ENCODE data around the gene ITPR3.
A peak's percentile ranks its signal among the peaks of the same experiment; 100 is the strongest.

The ITPR3 gene

GRCh38 chr6:33723371-33724085, 102.4 kb downstream of the ITPR3 start:
- DNase-seq: no peak

- DNase-seq: no peak
Measured at GRCh38 chr6:33724102-33725023, 103.2 kb downstream of the ITPR3 start.

GRCh38 chr6:33725222-33725621, 104.1 kb downstream of the ITPR3 start:
- DNase-seq: no peak

GRCh38 chr6:33725891-33726673, 105.0 kb downstream of the ITPR3 start:
- no peak for DNase-seq

- no peak for DNase-seq
Measured at GRCh38 chr6:33726696-33727095, 105.6 kb downstream of the ITPR3 start.

- no peak for DNase-seq
Measured at GRCh38 chr6:33727126-33727525, 106.0 kb downstream of the ITPR3 start.

DNA sequence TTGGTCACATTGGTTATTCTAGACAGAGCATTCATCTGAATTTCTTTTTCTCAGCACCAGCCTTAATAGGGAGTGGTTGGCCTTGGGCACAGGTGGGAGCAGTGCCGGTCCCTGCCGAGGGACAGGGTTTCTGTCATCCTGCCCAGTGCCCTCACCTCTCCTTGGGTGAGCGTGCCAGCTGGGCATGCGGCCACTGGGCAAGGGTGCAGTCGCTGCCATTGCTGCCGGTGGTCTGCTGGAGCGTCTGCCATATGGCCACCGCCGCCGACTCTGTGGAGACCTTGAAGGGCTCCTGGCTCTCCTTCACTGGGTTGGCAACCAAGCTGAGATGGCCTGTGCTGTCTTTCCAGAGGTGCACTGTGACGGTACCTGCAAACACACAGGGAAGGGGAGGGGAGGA, 106.8 kb downstream of the ITPR3 start:
- DNase-seq: no peak

- DNase-seq: no peak
Measured at GRCh38 chr6:33728438-33728837, 107.3 kb downstream of the ITPR3 start.

GRCh38 chr6:33729059-33729458, 107.9 kb downstream of the ITPR3 start:
- DNase-seq: no peak

DNA sequence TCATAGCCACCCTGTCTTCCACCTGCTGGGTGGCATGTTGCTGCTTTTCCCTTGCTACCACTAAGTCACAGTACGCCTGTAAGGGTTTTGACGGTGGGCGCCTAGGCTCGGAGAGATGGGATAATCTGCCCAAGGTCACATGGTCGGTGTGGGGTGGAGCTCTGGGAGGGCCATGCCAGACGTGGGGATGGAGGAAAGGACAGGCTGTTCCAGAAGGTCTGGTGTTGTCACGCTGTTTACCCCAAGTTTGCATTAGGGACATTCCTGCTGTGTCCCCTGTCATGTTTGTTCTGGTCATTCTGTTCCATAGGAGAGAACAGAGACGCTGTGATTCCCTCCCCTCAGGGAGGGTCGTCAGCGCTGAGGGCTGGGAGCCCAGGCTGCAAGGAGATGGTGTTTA, 109.5 kb downstream of the ITPR3 start:
- no peak for DNase-seq

DNA sequence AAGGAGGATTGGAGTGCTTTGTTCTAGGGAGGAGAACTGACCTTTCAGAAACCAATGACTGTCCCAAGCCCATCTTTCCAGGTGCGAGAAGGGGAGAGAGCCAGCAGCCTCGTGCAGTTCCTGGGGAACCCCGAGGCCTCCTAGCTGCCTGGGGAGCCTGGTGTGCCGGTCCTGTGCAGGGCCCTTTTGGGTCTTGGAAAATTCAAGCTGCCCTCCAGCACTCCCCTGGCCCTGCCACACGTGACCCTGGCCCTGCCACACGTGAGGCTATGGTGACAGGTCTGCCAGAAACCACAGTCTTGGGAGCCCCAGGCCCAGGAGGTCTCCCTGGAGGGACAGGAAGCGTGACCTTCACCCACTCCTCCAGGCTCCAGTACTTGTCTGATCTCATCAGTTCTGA, 109.9 kb downstream of the ITPR3 start:
- DNase-seq: no peak

GRCh38 chr6:33731751-33732282, 110.7 kb downstream of the ITPR3 start:
- DNase-seq: no peak

DNA sequence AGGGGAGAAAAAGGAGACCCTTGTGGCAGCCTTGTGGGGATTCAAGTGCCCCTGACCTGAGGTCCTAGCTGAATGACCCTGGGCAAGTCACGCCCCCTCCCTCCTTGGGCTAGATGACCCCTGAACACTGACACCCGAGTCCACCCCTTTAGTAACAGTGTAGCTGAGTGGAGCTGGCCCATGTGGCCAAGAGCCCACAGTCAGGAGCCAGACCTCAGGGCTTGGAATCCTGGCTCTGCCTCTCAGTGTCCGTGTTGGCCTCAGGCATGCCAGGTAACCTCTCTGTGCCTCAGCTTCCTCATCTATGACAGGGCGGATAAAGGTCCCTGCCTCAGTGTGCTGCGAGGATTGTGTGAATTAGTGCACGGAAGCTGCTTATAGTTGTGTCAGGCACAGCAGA, 111.3 kb downstream of the ITPR3 start:
- DNase-seq: no peak

- no peak for DNase-seq
Measured at GRCh38 chr6:33732817-33733708, 111.9 kb downstream of the ITPR3 start.

DNA sequence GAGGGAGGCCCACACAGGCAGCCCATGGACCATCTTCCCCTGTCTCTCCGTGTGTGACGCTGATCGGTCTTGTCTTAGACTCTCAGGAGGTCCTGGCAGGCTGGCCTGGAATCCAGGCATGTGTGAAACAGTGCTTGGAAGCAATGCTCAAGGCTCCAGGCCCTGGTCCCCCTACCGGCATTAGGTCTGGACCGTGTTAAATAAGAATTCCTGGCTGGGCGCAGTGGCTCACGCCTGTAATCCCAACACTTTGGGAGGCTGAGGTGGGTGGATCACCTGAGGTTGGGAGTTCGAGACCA, 112.5 kb downstream of the ITPR3 start:
- DNase-seq: no peak

DNA sequence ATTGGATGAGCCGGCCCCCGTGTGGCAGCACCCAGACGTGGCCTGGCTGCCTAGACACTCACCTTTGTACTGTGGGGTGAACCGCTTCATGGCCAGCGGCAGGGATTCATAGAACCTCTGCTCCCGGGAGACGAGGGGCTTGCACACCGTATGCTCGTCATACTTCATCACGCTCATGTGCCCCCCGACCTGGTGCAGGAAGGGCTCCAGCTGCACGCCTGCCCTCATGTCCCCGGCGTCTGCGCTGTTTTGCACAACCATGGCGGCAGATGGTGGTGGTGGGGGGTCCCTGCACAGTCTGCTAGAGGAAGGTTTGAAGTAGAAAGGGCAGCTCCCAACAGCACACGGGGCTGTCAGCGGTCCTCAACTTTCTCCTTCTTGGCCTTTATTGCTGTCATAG, 114.1 kb downstream of the ITPR3 start:
- DNase-seq: no peak

GRCh38 chr6:33737267-33738026, 116.3 kb downstream of the ITPR3 start:
- no peak for DNase-seq

GRCh38 chr6:33738153-33738552, 117.0 kb downstream of the ITPR3 start:
- no peak for DNase-seq

- no peak for DNase-seq
Measured at GRCh38 chr6:33738879-33739278, 117.8 kb downstream of the ITPR3 start.

GRCh38 chr6:33739571-33739970, 118.4 kb downstream of the ITPR3 start:
- DNase-seq: peak; percentile 28

DNA sequence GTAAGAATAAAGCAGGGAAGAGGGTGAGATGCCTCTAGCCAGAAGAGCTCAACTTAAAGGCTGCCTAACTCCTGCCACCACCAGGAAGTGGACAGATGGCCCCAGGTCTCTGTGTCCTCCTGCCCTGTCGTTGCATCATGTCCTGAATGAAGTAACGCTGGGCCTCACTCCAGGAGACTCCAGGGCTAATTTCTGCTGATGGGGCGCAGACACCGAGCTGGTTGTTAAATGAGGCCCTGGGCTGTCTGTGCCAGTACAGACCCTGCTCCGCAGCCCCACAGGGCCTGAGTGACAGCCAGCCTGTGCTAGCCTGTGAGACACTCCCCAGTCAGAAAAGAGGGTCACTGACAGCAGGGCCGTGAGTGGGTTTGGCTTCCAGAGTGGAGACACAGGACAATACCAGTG, 119.1 kb downstream of the ITPR3 start:
- DNase-seq: peak; percentile 43

DNA sequence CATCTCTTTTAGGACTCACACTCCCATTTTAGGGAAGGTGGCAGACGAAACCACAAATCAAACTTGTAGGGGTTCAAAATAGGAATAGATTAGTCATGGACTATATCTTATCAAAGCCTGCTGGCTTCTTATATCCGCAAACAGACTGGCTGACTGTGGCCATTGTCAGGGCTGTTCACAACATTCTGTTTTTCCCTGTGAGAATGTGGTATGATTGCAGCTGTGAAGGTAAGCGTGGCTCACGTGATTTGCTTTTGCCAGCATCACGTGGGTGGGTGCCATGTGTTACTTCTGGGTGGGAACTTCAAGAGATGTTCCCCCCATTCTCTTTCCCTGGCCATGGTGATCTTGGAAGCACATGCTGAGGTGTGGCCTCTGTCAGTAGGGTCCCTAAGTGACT, 119.7 kb downstream of the ITPR3 start:
- no peak for DNase-seq

Data from inflammatory macrophage treated with lipopolysaccharide for 4 hours (primary cell).